TTC549 (cell line): ENCODE results near the gene JAG2.

Experiments used
- FAIRE-seq: peaks from 2 replicates; lab custom pipeline; 2012; peaks lifted over from hg19 to GRCh38; lab: Jason Lieb, UNC

The JAG2 gene

DNA sequence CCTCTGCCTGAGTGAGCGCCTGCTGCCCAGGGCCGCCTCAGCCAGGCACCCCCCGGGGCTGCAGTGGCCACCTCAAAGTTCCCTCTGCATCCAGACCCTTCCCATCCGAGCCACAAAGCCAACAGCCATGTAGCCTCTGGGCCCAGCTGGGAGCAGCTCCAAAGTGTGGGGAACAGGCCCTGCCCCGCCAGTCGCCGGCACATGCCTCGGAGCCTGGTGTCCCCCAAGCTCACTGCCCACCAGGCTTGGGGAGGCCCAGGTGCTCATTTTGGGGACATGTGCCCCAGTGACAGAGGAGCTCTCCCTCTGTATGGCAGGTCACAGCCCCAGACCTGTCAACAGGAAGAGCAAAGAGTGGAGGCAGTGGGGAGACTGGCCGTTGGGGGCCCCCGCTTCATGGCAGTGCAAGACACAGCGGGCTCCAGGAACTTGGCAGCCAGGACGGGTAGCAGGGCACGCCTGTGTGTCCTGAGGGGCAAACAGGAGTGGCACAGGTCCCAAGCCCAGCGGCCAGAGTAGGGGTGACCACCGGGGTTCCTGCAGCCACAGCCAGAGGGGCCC, 29.9 kb downstream of the JAG2 start:
- no peak for FAIRE-seq

GRCh38 chr14:105138021-105138541, 30.5 kb downstream of the JAG2 start:
- FAIRE-seq, result no peak

DNA sequence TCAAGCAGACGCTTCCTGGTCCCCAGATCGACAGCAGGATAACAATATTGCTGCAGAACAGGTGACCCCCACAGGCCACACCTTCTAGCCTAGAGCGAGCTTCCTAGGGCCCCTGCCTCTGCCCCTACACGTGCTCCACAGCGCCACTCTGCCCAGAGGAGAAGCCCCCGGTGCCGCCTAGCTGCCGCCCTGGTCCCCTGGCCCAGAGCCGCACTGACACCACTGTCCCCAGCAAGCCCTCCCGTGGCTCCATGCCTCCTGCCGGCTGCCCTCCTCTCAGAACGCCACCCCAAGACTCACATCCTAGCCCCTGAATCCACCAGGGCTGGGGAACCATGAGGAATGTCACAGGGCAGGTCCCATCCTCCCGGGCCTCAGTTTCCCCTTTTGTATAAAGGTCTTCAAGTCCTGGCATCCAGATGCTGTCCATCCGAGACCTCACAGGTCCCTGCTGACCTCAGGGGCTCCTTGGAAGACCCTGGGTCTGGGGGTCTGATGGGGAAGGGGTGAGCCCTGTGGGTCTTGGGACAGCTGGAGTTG, 31.0 kb downstream of the JAG2 start:
- FAIRE-seq, result no peak

- no peak for FAIRE-seq
These were observed 31.9 kb downstream of the JAG2 start for GRCh38 chr14:105136401-105137322.

GRCh38 chr14:105135700-105136395, 32.7 kb downstream of the JAG2 start:
- no peak for FAIRE-seq

DNA sequence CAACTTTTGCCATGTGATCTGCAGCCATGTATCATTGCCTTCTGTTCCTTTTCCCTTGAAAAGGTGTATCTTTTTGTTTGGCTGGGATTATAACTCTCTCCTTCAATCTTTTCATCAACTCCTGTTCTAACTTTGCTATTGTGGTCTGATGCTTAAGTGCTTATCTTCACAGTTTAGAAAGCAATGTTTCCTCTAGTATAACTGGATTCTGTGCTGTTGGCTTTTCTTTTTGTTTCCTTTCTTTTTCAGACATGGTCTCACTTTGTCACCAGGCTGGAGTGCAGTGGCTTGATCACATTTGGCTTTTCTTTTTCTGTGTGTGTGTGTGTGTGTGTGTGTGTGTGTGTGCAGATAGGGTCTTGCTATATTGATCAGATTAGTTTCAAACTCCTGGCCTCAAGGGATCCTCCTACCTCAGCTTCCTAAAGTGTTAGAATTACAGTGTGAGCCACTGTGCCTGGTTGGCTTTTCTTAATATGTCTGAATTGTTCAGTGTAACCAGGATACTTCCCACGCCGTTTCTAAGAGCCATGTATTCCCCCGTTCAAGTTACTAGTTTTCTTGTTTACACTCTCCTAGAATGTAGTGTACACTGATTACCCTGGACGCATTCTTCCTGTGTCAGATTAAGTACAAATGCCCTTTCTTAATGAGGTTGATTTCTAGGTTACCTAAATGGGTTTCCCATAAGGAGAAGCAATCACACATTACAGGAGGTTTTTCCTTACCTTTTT, 35.5 kb downstream of the JAG2 start:
- no peak for FAIRE-seq

DNA sequence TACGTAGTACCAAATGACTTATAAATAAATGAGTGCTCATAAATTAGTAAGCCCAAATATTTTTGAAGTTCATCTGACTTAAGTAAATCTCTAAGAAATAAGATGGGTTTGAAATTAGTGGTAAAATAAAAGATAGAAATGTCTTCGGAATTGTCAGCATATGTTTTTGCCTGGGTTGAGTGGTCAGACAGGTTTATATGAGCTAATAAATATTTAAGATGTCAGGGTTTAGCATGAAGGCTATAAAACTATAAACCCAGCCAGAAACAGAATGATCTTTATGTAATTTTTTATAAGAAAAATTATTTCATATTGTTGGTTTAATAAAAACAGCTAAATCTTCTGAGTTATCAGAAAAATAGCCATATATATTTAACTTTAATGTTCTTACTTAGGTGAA, 37.3 kb downstream of the JAG2 start:
- peak; percentile 51 for FAIRE-seq

- FAIRE-seq, result no peak
These were observed 40.5 kb downstream of the JAG2 start for GRCh38 chr14:105128059-105128458.

- no peak for FAIRE-seq
These were observed 41.6 kb downstream of the JAG2 start for GRCh38 chr14:105126981-105127329.

GRCh38 chr14:105126126-105126980, 42.2 kb downstream of the JAG2 start:
- FAIRE-seq, result no peak

DNA sequence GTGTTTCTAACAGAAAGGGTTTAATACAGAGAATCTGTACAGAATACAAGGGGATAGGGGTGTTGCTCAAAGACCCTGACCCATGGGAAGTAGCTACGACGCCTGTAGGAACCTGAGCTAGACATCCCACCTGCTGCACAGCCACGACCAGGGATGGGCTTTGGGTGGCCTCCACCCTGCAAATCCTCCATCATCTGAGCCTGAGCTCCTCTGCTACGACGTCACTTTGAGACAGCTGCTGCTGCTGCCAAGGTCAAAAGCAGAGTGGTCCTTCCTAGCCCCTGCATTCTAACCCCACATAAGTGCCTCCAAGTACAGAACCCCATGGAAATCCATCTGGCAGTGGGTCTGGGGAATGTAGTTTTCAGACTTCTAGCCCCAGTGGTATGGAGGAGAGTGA, 43.8 kb downstream of the JAG2 start:
- no peak for FAIRE-seq

- FAIRE-seq, result no peak
These were observed 44.4 kb downstream of the JAG2 start for GRCh38 chr14:105123981-105124765.

- no peak for FAIRE-seq
These were observed 45.4 kb downstream of the JAG2 start for GRCh38 chr14:105123064-105123665.

DNA sequence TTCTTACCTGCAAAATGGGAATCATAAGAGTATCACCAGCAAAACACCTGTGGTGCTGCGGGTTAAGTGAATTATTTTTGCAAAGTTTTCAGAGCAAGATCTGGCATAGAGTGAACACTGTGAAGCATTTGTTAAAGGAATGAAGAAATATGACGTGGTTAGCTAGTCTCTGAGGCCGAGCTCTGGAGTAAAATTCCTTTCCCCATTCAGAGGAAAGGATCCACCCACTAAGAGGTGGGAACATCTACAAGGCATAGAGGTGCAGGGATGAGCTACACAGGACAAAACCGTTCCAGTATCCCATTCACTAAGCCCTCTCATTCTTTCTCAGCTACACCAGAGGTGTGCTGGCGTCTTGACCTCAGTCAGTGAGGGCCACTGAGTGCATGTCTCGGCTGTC, 48.5 kb downstream of the JAG2 start:
- FAIRE-seq, result no peak

GRCh38 chr14:105119408-105120025, 49.1 kb downstream of the JAG2 start:
- no peak for FAIRE-seq

DNA sequence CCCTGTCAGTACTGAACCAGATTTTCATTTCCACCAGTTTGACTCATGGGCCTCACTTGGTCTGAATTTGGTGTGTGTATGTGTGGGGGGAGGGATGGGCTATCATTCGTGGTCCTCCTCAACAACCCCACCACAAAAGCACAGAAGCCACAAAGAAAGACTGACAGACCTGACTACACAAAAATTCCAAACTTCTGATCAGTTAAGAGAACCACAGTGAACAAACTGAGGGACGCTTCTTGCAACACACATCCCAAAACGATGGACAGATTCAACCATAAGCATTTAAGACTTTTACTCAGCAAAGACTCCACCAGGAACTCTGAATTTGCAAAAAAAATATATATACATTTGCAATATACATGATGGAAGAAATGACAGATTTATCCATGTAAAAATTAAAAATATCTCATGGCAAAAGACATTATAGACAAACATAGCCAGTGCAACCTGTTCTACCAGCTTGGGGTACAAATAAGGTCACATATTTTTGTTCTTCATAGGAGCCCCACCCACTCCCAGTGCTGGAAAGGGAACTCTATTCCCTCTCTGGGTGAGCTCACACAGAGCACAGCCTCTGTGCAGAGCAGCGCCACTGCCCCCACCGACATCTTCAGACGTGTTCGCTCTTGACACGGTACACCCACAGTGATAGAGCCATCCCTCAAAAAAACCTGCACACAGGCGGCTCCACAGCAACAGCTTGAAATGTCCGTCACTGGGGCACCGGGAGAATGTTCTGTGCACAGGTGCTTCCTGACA, 49.7 kb downstream of the JAG2 start:
- no peak for FAIRE-seq

- no peak for FAIRE-seq
These were observed 50.7 kb downstream of the JAG2 start for GRCh38 chr14:105117710-105118385.

DNA sequence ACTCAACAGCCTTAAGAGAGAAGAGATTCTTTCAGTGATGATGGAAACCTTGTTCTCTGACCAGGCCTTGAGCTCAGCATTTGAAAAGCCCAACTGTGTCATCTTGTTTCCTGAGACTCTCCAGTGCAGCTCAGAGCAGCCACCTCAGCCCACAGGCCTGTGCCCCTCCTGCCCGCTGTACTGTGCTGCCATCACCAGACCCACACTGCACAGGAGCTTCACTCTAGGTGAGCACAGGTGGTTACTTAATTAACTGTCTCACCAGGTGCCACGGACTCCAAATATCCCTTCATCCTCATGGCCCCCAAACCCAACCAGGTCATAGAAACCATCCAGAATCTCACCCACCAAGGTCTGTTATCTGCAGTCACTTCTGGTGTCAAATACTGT, 51.3 kb downstream of the JAG2 start:
- no peak for FAIRE-seq
